AG08395 (cell line): ENCODE results near the gene TMEM86B.
"Not testable (repeated sequence)": the region's sequence is repeated elsewhere in the genome, so short reads cannot be mapped to it uniquely, and the experiment has no call there.

ENCODE experiments used
- DNase-seq: peaks from one replicate; pipeline ENCODE4 v3.0.0; 2012; ENCODE audit warnings: mixed read lengths, low spot score

The TMEM86B gene

GRCh38 chr19:55241935-55242464, 13.4 kb upstream of the TMEM86B start:
- no peak for DNase-seq

DNA sequence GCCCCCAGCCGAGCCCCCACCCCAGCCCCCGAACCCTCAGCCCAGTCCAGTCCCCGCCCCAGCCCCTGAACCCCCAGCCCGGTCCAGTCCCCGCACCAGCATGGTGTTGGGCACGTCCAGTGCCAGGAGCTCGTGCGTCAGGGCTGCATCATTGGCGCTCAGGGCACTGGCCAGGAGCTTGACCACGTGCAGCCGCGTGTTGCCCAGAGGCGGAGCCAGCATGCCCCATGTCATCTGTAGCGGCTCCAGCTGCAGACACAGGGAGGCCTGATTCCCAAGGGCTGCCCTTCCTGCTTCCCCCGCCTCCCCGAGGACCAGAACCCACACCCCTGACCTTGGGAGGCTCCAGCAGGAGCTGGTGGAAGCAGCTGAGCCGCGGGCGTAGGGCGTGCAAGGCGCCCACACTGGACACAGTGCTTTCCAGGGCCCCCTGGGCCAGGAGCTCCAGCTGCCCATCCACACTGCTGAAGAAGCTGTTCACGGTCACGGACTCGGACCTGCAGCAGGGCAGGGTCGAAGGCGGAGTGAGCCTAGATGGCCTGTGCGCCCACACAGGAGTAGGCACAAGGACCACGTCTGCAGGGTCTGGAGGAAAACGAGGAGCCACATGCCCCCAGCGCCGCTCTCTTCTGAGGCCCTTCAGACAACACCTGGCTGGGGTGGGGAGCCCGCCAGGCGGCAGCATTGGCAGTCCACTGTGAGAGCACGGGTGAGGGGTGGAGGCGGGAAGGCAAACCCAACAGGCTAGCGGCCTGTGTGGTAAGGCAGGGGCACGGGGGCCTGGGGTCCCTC, 12.8 kb upstream of the TMEM86B start:
- DNase-seq = no peak

DNA sequence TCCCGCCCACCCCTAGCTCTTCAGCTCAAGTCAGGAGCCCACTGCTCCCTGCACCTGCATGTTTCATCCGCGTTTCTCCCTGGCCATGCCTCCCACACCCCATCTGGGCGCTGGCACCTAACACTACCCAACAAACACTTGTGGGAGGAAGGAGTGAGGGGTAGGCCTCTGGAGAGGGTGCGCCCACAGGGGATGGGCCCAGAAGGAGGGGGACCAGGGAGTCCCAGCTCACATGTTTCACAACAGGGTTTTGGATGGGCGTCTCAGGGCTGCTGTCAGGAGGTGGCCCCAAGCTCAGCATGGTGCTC, 12.1 kb upstream of the TMEM86B start:
- DNase-seq = no peak

GRCh38 chr19:55239004-55239403, 10.4 kb upstream of the TMEM86B start:
- DNase-seq = no peak

- no peak for DNase-seq
These were observed 9.5 kb upstream of the TMEM86B start for GRCh38 chr19:55238030-55238429.

- no peak for DNase-seq
These were observed 4.4 kb upstream of the TMEM86B start for GRCh38 chr19:55232986-55233385.

DNA sequence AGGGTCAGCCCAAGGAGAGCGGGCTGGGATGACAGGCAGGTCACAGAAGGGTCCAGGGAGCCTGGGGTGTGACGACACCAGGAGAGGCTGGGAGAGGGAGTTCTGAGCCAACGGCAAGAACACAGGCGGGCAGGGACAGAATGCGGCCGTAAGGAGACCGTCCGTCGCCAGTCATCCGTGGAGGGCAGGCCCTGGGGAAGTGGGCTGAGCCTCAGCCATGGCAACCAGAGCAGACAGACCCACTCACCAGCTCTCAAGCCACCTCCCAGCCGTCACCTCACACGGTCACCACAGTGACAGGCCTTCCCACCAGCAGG, 3.7 kb upstream of the TMEM86B start:
- no peak for DNase-seq

DNA sequence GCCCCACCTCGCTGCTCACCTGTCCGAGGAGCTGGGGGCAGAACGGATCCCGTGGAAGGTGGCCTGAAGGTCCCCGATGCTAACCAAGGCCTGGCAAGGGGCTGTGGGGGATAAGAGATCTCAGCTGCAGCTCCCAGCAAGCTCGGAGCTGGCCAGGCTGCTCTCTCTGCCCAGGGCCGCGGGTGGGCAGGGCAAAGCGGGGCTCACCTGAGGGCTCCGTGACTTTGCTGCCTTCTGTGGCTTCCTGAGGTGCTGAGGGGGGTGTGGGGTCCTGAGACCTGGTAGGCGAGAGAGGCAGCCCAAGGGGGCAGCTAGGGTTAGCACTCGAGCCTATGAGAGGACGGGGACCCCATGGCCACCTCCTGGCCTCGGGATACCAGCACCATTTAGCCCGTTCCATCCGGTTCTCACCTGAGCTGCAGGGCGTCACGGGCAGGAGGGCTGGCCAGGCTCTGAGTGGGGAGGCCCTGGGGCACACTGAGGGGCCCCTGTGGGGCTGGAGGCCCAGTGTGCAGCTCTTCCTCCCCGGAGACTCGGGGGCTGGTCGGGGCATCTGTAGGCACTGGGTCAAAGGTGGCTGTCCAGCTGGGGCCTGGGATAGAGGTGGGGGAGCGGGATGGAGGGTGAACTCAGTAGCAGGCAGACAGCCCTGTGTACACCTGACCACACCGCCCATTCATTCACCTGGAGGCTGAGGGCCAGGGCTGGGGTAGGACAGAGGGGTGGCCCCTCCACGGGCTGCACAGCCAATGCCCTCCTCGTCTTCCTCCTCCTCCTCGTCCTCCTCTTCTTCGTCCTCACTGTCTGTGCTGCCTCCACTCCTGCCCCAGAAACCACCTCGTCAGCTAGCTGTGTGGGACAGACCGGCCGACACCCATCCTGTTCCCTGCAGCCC, 3.1 kb upstream of the TMEM86B start:
- no peak for DNase-seq

DNA sequence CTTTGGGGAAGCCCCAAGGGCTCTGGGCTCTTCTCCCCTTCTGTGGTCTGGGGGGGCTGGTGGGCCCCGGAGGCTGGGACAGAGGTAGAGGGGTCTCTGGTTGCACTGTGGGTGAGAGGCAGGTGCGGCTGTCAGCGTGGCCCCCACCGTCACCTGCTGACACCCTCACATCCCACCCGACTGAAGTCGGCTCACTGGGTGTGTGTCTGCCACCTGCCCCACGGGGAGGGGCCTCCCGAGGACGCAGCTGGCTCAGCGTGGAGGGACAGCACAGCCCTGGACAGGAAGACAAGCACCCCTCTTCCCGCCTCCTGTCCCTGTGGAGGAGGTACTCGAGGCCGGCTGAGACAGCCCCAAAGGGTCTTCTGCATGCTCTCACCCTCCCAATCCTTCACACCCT, 2.2 kb upstream of the TMEM86B start:
- no peak for DNase-seq

DNA sequence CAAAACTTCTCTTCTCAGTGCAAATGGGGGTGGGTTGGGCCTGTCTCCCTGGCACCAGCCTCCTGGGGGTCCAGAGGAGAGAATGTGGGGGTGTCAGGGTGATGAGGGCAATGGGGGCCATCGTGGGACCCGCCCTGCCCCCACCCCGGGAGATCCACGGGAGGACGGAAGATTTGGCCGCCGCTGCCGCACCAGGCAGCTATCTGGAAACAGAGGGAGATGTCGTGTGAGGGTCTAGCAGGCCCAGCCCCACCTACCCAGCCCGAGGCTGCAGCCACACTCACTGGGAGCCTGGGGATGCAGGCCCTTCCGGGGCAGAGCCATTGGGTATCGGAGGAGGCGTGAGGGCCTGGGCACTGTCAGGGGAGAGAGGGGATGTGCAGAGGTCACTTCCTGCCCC, 1.8 kb upstream of the TMEM86B start:
- DNase-seq = no peak

- DNase-seq = no peak
These were observed 1.2 kb upstream of the TMEM86B start for GRCh38 chr19:55229789-55230182.

DNA sequence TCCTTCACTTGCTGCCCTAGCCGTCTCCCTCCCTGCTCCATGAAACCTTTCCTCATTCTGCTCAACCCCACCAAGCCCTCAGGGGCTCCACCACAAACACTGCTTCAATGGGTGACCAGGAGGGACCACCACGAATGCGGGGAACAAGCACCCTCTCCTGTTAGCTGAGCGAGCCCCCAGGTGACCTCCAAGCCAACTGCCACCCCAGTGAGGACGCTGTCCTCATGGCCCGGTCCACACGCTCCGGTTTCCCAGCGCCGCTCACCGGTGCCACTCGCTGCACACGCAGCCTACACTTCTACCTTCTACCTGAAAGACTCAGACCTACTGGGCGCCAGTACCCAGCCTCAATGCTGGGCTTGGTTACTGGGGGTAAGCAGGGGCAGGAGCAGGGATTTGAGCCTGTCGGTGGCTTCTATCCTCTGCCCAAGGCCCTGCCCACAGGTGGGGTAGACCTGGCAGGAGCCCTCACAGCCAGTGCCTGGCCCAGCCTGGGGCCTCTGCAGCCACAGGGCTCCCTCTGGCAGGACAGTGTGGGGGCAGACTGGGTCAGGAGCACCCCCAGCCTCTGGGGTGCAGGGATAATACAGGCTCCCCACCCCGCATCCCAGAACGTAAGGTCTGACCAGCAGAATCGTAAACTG, 704 bp upstream of the TMEM86B start:
- DNase-seq = no peak

DNA sequence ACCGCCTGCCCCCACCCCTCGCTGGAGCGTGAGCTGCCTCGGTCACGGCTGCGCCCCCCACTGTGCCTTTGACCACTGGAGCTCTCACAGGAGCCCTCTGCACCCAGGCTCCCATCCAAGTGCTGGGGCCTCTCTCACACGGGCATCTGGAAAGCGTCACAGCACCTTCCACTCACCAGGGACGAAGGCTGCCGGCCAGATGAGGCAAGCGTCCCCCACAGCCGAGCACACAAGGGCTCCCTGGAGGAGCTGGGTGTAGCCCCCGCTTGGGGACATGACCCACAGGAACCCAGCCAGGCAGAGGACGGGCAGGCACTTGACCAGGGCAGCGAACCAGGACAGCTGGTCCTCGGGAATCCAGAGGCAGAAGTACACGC, 560 bp downstream of the TMEM86B start:
- no peak for DNase-seq

GRCh38 chr19:55227241-55228014, 1.1 kb downstream of the TMEM86B start:
- no peak for DNase-seq

GRCh38 chr19:55226788-55227187, 1.8 kb downstream of the TMEM86B start:
- DNase-seq = no peak

DNA sequence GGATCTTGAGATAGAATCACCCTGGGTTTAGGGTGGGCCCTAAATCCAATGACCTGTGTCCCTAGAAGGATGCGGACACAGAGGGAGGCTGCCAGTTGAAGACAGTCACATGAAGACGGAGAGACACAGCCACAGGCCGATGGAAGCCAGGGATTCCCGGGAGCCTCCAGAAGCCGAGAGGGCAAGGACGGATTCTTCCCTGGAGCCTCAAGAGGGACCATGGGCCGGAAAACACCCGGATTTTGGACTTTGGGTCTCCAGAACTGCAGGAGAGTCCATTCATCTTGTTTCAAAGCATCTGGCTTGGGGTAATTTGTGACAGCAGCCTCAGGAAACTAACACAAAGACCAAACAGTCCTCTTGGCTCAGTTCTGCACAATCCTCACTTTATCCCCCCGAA, 2.3 kb downstream of the TMEM86B start:
- DNase-seq = no peak

GRCh38 chr19:55225415-55225958, 3.1 kb downstream of the TMEM86B start:
- no peak for DNase-seq

- not testable (repeated sequence) for DNase-seq
These were observed 3.7 kb downstream of the TMEM86B start for GRCh38 chr19:55224679-55225414.

GRCh38 chr19:55224038-55224665, 4.4 kb downstream of the TMEM86B start:
- DNase-seq = no peak

GRCh38 chr19:55223291-55224037, 5.1 kb downstream of the TMEM86B start:
- no peak for DNase-seq
